ENCODE data around the gene ZFR.
A peak's percentile ranks its signal among the peaks of the same experiment; 100 is the strongest.
"Not testable (repeated sequence)": the region's sequence is repeated elsewhere in the genome, so short reads cannot be mapped to it uniquely, and the experiment has no call there.

The ZFR gene

DNA sequence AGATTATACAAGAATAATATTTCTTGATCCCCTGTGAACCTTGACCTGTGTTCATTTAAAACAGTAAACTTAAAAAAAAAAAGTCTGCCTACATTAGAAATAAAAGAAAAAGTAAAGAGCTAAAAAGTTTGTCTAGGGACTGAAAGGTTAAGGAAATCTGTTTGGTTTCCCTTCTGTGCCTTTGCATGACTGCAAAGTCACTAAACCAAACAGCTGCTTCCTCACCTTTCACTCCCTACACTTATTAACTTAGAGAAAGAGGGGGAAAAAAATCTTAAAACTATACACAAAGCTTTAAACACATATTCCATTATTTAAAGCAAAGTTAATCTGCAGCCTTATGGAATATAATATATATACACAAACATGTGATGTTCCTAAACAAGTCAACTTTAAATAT is 65.1 kb downstream of the ZFR start:
- in situ Hi-C loops (cut with MboI; ENCODE audit: low pct_unique_long_range_greater_than_20kb, low sequenced_read_pairs) = no loop called here
- DNase-seq = no peak

DNA sequence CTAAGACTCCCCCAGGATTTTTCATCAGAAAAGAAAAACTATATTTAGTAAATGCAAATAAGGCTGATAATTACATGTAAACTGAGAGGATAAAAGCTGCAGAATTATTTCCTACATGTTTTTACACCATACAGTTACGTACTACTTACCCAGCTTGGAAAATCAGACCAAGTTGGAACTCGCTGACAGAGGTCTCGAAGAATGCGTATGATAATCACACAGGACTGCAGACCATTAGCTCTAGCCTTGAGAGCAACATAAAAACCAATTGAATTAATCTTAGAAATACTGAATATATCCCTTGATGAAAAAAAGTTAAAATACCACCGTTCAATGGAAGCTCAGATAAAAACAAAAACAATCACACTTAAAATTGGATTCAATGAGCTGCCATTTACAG is 65.6 kb downstream of the ZFR start:
- in situ Hi-C loops (cut with MboI; ENCODE audit: low pct_unique_long_range_greater_than_20kb, low sequenced_read_pairs) = no loop called here
- DNase-seq = no peak

DNA sequence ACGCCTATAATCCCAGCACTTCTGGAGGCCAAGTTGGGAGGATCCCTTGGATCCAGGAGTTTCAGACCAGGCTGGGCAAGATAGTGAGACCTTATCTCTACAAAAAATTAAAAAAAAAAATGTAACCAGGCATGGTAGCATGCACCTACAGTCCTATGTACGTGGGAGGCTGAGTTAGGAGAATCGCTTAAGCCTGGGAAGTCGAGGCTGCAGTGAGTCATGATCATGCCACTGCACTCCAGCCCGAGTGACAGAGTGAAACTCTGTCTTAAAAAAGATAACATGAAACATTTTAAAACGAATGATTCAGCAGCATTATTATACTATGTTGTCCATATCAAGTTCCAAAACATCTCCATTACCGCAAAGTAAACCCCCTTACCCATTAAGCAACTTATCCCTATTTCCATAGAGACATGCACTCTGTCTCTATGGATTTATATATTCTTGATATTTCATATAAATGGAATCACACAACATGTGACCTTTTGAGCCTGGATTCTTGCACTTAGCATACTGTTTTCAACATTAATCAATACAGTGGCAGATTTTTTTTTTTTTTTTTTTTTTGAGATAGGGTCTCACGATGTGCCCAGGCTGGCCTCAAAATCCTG is 74.9 kb downstream of the ZFR start:
- in situ Hi-C loops (cut with MboI; ENCODE audit: low pct_unique_long_range_greater_than_20kb, low sequenced_read_pairs) = no loop called here
- DNase-seq = no peak

DNA sequence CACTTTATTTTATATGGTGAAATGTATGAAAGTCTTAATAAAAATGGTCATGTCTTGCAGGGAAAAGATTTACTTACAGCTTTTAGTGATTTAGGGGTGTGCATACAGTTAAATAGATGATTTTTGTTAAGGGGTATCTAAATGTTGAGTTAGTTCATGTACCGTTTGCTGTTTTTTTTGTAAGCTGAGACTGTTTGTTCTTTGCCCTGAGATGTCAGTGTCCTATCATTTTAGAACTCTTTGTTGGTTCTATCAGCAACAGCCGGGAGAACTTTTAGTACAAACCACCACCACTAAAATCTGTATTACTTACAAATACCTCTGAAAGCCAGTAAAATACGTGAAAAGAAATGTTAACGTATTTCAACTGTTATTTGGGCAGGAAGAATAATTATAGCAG is 75.5 kb downstream of the ZFR start:
- DNase-seq = no peak
- in situ Hi-C loops (cut with MboI; ENCODE audit: low pct_unique_long_range_greater_than_20kb, low sequenced_read_pairs) = no loop called here

DNA sequence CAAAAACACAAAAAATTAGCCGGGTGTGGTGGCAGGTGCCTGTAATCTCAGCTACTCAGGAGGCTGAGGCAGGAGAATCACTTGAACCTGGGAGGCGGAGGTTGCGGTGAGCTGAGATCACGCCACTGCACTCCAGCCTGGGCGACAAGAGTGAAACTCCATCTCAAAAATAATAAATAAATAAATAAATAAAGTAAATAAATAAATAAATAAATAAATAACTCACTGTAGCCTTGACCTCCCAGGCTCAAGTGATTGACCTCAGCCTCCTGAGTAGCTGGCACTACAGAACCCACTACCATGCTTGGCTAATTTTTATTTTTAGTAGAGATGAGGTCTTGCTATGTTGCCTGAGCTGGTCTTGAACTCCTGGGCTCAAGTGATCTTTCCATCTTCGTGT is 77.3 kb downstream of the ZFR start:
- in situ Hi-C loops (cut with MboI; ENCODE audit: low pct_unique_long_range_greater_than_20kb, low sequenced_read_pairs); DNase-seq: not testable (repeated sequence)

DNA sequence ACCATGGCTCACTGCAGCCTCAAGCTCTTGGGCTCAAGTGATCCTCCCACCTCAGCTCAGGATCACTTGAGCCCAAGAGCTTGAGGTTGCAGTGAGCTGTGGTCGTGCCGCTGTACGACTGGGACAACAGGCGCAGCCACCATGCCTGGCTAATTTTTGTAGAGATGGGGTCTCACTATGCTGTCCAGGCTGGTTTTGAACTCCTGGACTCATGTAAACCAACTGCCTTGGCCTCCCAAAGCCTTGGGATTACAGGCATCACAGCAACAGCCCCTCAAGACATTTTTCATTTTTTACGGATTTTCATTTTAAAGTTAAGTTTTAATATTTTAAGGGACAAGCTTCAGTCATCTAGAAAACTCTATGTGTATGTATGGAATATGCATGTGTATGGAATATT is 78.9 kb downstream of the ZFR start:
- in situ Hi-C loops (cut with MboI; ENCODE audit: low pct_unique_long_range_greater_than_20kb, low sequenced_read_pairs) = no loop called here
- DNase-seq = no peak

DNA sequence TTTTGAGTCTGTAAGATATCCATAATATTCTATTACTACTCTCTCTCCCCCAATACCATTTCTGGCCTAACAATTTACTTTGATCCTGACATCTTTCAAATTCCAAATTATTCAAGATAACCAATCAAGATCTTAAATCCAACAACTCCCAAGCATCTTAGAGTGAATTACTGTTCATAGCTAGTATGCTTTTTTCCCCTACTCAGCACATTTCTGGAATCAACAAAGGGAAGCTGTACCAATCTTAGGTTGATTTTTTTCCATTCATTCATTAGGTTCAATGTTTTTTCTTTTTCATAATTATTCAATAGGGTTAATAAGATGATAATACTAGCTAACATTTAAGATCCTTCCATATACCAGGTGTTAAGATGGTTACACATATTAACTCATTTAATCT is 81.5 kb downstream of the ZFR start:
- in situ Hi-C loops (cut with MboI; ENCODE audit: low pct_unique_long_range_greater_than_20kb, low sequenced_read_pairs) = no loop called here
- no peak for DNase-seq

DNA sequence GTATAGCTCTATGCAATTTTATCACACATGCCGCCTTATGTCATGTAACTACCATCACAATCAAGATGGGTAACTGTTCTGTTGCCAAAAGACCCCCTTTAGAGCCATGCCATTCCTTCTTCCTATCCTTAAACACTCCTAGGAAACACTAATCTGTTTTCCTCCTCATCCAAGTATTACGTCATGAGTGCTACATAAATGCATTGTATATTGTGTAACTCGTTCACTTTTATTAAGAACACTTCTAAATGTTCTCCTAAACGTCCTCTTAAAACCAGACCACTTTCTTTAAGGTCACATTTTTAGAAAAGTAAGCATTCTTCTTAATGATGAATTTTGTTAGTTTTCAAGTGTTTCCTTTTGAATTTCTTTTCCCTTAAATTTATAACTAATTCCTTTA is 82.0 kb downstream of the ZFR start:
- in situ Hi-C loops (cut with MboI; ENCODE audit: low pct_unique_long_range_greater_than_20kb, low sequenced_read_pairs) = no loop called here
- no peak for DNase-seq

DNA sequence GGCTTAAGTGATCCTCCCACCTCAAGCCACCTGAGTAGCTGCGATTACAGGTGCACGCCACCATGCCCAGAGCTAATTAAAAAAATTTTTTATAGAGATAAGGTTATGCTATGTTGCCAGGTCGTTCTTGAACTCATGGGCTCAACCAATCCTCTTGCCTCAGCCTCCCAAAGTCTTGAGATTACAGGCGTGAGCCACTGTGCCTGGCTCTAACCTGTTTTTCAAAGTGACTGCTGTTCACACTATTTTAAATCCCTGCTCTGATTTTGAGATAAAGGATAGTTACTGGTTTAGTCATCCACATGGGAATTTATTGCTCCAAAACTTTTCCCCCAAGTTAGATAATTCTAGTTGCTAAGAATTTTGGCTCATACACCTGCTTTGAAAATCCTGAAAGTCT is 83.6 kb downstream of the ZFR start:
- no peak for DNase-seq
- in situ Hi-C loops (cut with MboI; ENCODE audit: low pct_unique_long_range_greater_than_20kb, low sequenced_read_pairs) = no loop called here

DNA sequence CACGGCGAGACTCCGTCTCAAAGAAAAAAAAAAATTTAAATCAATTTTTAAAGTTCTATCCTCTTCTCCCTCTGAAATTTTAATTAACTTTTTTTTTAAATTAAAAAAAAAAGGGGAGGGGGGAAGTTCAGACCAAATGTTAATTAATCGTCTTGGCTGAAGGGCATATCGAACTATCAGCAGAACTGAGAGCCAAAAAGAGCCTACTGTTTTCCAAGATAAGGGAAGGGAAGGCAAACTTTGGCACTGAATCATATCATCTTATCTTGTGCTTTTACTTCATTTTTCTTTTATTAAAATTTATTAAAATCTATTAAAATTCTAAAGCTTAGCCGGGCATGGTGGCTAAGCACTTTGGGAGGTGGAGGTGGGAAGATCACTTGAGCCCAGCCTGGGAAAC is 85.9 kb downstream of the ZFR start:
- in situ Hi-C loops (cut with MboI; ENCODE audit: low pct_unique_long_range_greater_than_20kb, low sequenced_read_pairs) = no loop called here
- no peak for DNase-seq

DNA sequence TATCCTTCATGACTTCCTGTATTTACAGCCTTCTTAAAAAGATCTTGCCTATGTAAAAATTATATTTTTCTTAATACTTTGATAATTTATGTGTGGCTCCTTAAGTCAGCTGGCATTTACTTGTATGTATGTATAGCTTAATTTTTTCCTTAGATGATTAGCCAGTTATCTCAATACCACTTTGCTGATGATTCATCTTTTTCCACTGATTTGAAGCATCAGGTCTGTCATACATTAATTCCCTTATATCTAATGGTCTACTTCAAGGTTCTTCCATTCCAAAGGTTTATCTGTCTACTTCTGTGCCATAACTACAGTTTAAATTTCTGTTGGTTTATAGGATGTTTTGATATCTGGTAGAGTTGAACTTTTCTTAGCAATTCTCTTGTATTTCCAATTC is 86.9 kb downstream of the ZFR start:
- no peak for DNase-seq
- in situ Hi-C loops (cut with MboI; ENCODE audit: low pct_unique_long_range_greater_than_20kb, low sequenced_read_pairs) = no loop called here

DNA sequence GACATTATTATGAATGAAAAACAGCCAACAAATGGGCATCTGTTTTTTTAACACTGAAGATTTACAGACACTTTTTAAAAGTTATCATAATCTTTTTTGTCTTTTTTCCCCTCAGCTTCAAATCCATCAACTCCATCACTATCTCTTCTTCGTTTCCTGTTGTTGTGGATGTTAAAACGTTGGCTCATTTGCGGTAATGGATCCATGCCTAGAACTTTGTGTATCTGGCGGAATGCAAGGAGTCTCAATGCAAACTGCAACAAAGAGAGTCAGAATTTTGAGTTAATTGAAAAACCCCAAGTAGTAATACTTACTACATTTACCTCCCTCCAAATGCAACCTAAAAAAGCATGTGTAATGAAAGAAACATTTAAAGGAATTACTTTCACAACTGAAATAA is 88.9 kb downstream of the ZFR start:
- in situ Hi-C loops (cut with MboI; ENCODE audit: low pct_unique_long_range_greater_than_20kb, low sequenced_read_pairs) = no loop called here
- DNase-seq = no peak

DNA sequence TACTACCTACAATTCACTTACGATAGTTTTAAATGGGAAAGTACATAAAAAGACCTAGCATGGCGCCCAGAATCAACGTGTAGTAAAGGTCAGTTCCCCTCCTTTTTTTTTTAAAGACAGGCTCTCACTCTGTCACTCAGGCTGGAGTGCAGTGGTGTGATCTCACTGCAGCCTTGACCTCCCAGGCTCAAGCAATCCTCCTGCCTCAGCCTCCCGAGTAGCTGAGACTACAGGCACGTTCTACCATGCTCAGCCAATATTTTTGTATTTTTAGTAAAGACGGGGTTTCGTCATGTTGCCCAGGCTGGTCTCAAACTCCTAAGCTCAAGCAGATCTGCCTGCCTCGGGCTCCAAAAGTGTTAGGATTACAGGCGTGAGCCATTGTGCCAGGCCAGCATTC is 91.1 kb downstream of the ZFR start:
- in situ Hi-C loops (cut with MboI; ENCODE audit: low pct_unique_long_range_greater_than_20kb, low sequenced_read_pairs) = no loop called here
- DNase-seq = no peak

DNA sequence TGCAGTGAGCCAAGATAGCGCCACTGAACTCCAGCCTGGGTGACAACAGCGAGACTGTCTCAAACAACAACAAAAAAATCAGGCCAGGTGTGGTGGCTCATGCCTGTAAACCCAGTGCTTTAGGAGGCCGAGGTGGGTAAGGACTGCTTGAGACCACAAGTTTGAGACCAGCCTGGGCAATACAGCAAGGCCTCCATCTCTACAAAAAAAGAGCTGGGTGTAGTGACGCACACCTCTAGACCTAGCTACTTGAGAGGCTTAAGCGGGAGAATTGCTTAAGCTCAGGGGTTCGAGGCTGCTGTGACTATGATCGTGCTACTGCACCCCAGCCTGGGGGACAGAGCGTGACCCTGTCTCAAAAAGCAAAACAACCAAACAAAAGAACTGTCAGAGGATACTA is 91.9 kb downstream of the ZFR start:
- in situ Hi-C loops (cut with MboI; ENCODE audit: low pct_unique_long_range_greater_than_20kb, low sequenced_read_pairs) = no loop called here
- no peak for DNase-seq

DNA sequence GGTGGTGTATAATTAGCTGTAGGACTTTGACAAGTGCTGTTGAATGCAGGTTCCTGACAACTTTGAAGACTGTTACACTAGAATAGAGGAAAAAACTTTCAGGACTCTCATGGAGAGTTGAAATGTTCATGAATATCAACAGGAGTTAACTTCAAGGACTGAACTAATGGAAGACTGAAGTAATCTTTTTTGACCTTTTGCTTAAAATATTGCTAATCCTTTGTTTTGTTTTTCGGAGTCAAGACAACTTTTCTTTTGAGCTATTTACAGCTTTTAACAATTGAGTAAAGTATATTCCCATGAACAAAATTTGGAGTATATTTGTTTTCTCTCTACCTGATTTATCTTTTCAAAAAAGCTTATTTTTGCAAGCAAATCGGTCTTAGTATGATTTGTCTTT is 97.7 kb downstream of the ZFR start:
- in situ Hi-C loops (cut with MboI; ENCODE audit: low pct_unique_long_range_greater_than_20kb, low sequenced_read_pairs) = no loop called here

DNA sequence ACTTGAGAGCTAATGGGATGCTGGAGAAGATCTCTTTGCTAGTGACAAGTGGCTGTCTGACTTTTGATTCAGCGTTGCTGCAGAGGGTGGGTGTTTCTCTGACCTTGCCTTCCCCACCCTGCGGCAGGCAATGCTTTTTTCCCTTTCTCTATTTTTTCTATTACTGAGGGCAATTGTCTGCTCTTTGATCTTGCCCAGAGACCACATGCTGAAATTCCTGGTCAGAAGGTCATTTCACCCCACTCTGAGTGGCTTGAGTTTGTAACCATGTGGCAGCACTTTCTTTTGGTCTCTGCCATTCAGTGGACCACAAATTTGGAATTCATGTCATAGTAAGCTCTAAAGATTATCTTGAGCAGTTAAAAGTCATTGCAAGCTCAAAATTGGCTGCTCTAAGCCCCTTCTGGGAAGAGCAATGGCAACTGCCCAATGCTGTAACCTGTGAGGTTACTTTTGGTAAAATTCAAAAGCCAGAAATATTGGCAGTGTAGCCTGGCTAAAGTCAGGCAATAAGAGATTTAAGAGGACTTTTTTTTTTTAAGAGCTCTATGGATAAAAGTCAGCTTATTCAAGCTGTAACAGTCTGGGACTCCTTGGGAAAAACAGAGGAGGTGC is 101.4 kb downstream of the ZFR start:
- in situ Hi-C loops (cut with MboI; ENCODE audit: low pct_unique_long_range_greater_than_20kb, low sequenced_read_pairs) = no loop called here
- no peak for DNase-seq

More for the DNA sequence above, 97.7 kb downstream of the ZFR start:
- no peak for DNase-seq

DNA sequence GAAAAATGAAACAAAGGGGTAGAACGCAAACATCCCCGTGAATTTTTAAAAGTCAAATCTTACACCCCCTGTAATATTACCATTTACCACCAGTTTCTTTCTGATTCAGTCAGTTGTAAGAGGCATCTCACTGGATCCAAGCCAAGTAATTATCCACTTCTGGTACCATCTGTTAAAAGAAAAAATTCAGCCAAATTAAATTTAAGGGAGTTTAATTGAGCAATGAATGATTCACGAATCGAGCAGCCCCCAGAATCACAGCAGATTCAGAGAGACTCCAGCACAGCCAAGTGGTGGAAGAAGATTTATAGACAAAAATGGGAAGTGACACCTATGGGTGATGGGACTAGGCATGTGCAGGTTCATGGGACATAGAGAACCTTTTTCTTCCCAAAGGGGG is 101.9 kb downstream of the ZFR start:
- in situ Hi-C loops (cut with MboI; ENCODE audit: low pct_unique_long_range_greater_than_20kb, low sequenced_read_pairs) = no loop called here
- no peak for DNase-seq

DNA sequence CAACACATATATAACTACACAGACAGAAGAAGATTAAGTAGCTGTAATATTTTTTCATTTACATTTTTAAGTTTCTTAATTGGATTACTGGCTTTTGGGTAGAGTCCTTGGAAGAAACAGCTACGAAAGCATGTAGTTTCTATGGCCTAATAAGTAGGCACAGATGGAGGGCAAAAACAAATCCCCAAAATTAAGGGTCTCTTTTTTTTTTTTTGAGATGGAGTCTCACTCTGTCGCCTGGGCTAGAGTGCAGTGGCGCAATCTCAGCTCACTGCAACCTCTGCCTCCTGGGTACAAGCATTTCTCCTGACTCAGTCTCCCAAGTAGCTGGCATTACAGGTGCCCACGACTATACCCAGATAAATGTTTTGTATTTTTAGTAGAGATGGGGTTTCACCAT is 104.7 kb downstream of the ZFR start:
- in situ Hi-C loops (cut with MboI; ENCODE audit: low pct_unique_long_range_greater_than_20kb, low sequenced_read_pairs) = no loop called here

DNA sequence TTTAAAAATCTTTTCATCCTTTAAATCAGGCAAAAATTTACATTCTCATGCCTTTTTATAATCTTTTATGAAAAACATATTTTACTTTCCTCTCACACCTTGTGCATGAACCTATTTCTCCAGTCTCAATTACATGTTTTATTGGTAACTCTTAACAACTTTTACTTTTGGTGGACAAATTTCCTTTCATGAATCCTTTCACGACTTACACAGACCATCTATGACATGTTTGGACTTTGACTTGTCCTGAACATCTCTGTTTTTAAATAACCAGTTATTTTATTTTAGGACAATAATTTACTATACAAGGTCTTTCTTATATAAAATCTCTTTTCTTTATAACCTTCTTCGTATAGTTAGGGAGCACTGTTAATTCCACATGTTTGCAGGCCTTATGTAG is 105.3 kb downstream of the ZFR start:
- in situ Hi-C loops (cut with MboI; ENCODE audit: low pct_unique_long_range_greater_than_20kb, low sequenced_read_pairs) = no loop called here
- peak; percentile 34 for DNase-seq

More for the DNA sequence above, 104.7 kb downstream of the ZFR start:
- DNase-seq = no peak

DNA sequence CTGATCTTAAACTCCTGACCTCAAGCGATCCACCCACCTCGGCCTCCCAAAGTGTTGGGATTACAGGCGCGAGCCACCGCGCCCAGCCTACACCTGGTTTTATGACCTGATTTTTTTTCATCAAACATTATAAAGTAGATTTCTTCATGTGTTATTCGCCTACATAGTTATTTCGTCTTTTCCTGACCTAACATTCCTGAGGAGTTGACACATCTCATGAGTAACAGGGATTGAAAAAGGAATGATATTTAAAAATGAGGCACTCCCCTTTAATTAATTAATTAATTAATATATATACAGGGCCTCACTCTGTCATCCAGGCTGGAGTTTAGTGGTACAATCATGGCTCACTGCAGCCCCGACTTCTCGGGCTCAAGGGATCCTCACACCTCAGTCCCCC is 111.6 kb downstream of the ZFR start:
- no peak for DNase-seq
- in situ Hi-C loops (cut with MboI; ENCODE audit: low pct_unique_long_range_greater_than_20kb, low sequenced_read_pairs) = no loop called here

DNA sequence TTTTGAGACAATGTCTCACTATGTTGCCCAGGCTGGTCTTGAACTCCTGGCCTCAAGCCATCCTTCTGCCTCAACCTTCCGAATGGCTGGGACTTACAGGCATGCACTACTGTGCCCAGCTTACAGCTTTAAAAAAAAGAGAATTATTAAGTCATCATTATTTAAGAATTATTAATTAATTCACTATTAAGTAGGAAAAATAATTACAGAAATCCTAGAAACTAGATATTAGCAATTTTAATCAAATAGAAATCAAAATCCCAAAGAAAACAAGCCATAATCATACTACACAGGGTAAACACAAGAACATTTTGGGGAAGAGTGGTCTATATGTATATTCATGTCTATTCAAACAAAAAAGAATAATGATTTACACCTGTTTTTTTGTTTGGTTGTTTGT is 112.2 kb downstream of the ZFR start:
- no peak for DNase-seq
- in situ Hi-C loops (cut with MboI; ENCODE audit: low pct_unique_long_range_greater_than_20kb, low sequenced_read_pairs) = no loop called here

DNA sequence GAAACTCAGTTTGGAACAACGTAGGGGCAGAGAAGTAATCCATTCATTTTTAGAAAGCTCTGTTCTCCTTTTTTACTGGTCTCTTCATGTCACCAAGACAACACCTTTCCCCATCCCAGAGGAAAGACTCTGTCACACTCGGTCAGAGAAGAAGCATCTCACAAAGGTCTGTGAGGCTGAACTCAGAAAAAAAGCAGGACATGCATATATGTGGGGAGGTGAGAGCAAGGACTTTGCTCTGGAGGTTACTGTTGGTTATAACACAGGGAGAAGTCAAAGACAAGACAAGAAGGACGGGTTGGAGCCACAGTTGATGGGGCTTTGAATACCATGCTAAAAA is 112.6 kb downstream of the ZFR start:
- in situ Hi-C loops (cut with MboI; ENCODE audit: low pct_unique_long_range_greater_than_20kb, low sequenced_read_pairs) = no loop called here
- DNase-seq = no peak
